Measurements from ENCODE around the gene CEP135. TPM values are rescaled to one million over a fixed set of nuclear protein-coding genes. Genes with fewer than 3 reads are reported as not detected.

The CEP135 gene
- total RNA-seq, 1 donor from 2014 or later = 15.5 TPM

DNA sequence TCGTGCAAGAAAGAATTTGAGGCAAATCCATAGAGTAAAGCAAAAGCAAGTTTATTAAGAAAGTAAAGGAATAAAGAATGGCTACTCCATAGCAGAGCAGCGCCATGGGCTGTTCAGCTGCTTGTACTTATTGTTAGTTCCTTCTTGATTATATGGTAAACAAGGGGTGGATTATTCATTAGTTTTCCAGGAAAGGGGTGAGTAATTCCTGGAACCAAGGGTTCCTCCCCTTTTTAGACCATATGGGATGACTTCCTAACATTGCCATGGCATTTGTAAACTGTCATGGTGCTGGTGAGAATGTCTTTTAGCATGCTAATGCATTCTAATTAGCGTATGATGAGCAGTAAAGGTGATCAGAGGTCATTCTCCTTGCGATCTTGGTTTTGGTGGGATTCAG is 23.5 kb upstream of the CEP135 start:
- H3K27me3 Mint-ChIP-seq (ENCODE audit: low read depth) = no peaks in the 10 kb centered on the region
- TF ChIP-seq, protein P1, sequence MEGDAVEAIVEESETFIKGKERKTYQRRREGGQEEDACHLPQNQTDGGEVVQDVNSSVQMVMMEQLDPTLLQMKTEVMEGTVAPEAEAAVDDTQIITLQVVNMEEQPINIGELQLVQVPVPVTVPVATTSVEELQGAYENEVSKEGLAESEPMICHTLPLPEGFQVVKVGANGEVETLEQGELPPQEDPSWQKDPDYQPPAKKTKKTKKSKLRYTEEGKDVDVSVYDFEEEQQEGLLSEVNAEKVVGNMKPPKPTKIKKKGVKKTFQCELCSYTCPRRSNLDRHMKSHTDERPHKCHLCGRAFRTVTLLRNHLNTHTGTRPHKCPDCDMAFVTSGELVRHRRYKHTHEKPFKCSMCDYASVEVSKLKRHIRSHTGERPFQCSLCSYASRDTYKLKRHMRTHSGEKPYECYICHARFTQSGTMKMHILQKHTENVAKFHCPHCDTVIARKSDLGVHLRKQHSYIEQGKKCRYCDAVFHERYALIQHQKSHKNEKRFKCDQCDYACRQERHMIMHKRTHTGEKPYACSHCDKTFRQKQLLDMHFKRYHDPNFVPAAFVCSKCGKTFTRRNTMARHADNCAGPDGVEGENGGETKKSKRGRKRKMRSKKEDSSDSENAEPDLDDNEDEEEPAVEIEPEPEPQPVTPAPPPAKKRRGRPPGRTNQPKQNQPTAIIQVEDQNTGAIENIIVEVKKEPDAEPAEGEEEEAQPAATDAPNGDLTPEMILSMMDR (IDR thresholded peaks at IDR 0.05; ENCODE audit: unreplicated experiment) = no peak
- H3K36me3 Mint-ChIP-seq = no peaks in the 10 kb centered on the region
- DNase-seq (ENCODE audit: low spot score in 2 of 2, unreplicated experiment in 2 of 2) = no peak
- peaks cover 4% of the 10 kb centered on the region for H3K4me1 Mint-ChIP-seq
- H3K9me3 Mint-ChIP-seq = peaks cover 5% of the 10 kb centered on the region
- no peak overlapping the region for H3K27ac Mint-ChIP-seq
- H3K4me3 Mint-ChIP-seq = no peak overlapping the region

GRCh38 chr4:55926610-55927009 is 22.1 kb upstream of the CEP135 start:
- no peak for DNase-seq (ENCODE audit: low spot score in 2 of 2, unreplicated experiment in 2 of 2)
- H3K27me3 Mint-ChIP-seq (ENCODE audit: low read depth) = no peaks in the 10 kb centered on the region
- H3K27ac Mint-ChIP-seq = no peak overlapping the region
- H3K4me1 Mint-ChIP-seq = peaks cover 12% of the 10 kb centered on the region
- no peak overlapping the region for H3K4me3 Mint-ChIP-seq
- peaks cover 5% of the 10 kb centered on the region for H3K9me3 Mint-ChIP-seq
- TF ChIP-seq, protein P1 (IDR thresholded peaks at IDR 0.05; ENCODE audit: unreplicated experiment) = no peak
- no peaks in the 10 kb centered on the region for H3K36me3 Mint-ChIP-seq

GRCh38 chr4:55927803-55928437 is 20.8 kb upstream of the CEP135 start:
- H3K36me3 Mint-ChIP-seq = no peaks in the 10 kb centered on the region
- H3K4me3 Mint-ChIP-seq = no peak overlapping the region
- no peak overlapping the region for H3K27ac Mint-ChIP-seq
- H3K27me3 Mint-ChIP-seq (ENCODE audit: low read depth) = no peaks in the 10 kb centered on the region
- H3K9me3 Mint-ChIP-seq = peaks cover 5% of the 10 kb centered on the region
- H3K4me1 Mint-ChIP-seq = peaks cover 15% of the 10 kb centered on the region
- DNase-seq (ENCODE audit: low spot score in 2 of 2, unreplicated experiment in 2 of 2) = no peak
- TF ChIP-seq, protein P1 (IDR thresholded peaks at IDR 0.05; ENCODE audit: unreplicated experiment) = no peak

DNA sequence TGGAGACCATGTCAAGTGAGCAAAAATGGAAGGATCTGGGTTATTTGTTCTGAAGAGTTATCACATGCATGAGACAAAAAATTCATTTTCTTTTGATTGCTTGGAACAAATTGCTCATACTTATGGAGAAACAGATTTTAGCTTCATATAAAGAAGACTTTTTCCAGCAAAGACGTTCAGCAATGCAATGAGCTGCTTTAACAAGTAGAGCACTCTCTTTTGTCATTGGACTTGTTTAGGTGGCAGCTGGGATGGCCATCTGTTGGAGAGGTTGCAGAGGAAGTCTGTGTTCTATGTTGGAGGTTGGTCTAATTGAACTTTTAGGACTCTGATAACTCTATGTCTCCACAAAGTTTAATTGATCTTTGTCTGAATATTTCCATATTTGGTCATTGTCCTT is 19.9 kb upstream of the CEP135 start:
- no peak for DNase-seq (ENCODE audit: low spot score in 2 of 2, unreplicated experiment in 2 of 2)
- Mint-ChIP-seq H3K36me3 (no peaks in the 10 kb centered on the region), H3K27ac (no peak overlapping the region), H3K4me1 (peaks cover 15% of the 10 kb centered on the region), H3K4me3 (no peak overlapping the region), H3K9me3 (peaks cover 5% of the 10 kb centered on the region), H3K27me3 (ENCODE audit: low read depth) (no peaks in the 10 kb centered on the region)
- TF ChIP-seq, protein P1 (IDR thresholded peaks at IDR 0.05; ENCODE audit: unreplicated experiment) = no peak

- TF ChIP-seq, protein P1 (IDR thresholded peaks at IDR 0.05; ENCODE audit: unreplicated experiment) = no peak
- DNase-seq (ENCODE audit: low spot score in 2 of 2, unreplicated experiment in 2 of 2) = no peak
- peaks cover 17% of the 10 kb centered on the region for H3K9me3 Mint-ChIP-seq
- no peak overlapping the region for H3K4me3 Mint-ChIP-seq
- peak overlapping the region; percentile 13 for H3K27ac Mint-ChIP-seq
- peaks cover 15% of the 10 kb centered on the region for H3K4me1 Mint-ChIP-seq
- no peaks in the 10 kb centered on the region for H3K27me3 Mint-ChIP-seq (ENCODE audit: low read depth)
- H3K36me3 Mint-ChIP-seq = no peaks in the 10 kb centered on the region
These were observed 17.7 kb upstream of the CEP135 start for GRCh38 chr4:55931043-55931442.

Data from mesothelial cell of epicardium (in vitro differentiated cells).